GM18907 (cell line): ENCODE results near the gene SBNO2.
"Not testable (repeated sequence)": the region's sequence is repeated elsewhere in the genome, so short reads cannot be mapped to it uniquely, and the experiment has no call there.

Experiments
- ATAC-seq: cut with Tn5 transposase; IDR thresholded peaks from one replicate; pipeline ENCODE4 v1.9.1; 2021; ENCODE audit warnings: mild to moderate bottlenecking, moderate library complexity; ENCODE audit not compliant: unreplicated experiment

The SBNO2 gene

GRCh38 chr19:1138121-1138520, 35.9 kb downstream of the SBNO2 start:
- ATAC-seq, result no peak

DNA sequence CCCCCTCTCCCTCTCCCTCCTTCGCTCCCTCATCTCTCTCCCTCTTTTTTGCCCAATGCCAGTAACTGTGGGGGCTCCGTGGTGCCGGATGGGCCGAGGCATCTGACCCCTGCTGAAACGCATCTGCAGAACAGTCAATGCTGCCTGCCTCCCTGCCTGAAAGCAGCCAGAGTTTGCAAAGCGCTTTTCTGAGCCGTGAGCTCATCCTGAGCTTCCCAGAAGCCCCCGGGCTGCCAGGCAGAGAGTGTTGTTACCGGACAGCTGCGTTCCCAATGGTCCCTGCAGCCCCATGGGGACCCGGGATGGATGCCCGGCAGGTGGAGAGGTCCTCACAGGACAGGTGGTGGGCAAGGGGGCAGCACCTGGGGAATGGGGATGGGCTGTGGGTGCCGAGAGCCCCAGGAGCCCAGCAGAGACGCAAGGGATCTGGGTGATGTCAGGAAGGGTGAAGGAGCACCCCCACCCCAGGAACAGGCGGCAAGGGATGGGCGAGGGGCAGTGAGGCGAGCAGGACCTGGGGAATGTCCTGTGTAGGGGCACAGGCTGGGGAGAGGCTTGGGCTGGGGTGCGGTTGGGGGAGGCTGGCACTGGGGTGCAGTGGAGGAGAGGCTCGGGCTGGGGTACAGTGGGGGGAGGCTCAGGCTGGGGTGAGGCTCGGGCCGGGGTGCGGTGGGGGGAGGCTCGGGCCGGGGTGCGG, 37.3 kb downstream of the SBNO2 start:
- no peak for ATAC-seq

DNA sequence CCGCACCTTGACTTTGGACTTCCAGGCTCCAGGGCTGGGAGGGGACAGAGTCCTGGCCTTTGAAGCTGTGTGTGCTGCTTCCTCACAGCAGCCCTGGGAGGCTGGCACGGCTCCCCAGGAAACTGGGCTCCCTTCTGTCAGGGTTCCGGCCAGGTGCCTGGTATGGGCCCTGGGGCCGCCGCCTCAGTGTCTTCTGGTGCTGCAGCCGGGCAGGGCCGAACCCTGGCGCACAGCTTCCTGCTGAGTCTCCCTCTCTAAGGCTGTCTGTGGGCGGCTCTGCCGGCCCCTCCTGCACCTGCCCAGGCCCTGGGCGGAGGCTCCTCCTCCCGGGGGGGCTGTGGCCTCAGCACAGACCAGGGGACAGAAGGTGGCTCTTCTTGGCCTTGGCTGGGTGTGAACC, 37.9 kb downstream of the SBNO2 start:
- ATAC-seq, result no peak

- ATAC-seq, result no peak
Measured at GRCh38 chr19:1135454-1135853, 38.6 kb downstream of the SBNO2 start.

GRCh38 chr19:1134431-1134830, 39.6 kb downstream of the SBNO2 start:
- ATAC-seq, result no peak

DNA sequence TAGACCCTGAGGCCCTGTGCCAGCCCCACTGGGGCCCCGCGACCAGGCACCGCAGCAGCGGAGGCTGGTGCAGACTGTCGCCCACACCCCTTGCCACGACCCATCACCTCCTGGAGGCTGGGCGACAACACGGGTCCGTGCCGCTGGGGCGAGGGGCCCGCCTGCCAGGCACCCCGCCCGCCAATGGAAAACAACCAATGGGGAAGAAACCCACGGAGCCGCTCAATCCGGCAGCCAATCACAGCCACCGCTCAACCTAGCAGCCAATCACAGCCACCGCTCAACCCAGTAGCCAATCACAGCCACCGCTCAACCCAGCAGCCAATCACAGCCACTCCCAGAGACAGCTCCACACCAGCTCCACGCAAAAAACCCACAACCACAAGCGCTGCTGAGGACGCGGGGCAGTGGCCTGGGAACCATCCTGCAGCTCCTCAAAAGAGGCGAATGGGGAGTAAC, 40.6 kb downstream of the SBNO2 start:
- no peak for ATAC-seq

GRCh38 chr19:1132552-1133383, 41.3 kb downstream of the SBNO2 start:
- peak; percentile 13 for ATAC-seq

GRCh38 chr19:1131718-1132551, 42.1 kb downstream of the SBNO2 start:
- peak; percentile 53 for ATAC-seq

DNA sequence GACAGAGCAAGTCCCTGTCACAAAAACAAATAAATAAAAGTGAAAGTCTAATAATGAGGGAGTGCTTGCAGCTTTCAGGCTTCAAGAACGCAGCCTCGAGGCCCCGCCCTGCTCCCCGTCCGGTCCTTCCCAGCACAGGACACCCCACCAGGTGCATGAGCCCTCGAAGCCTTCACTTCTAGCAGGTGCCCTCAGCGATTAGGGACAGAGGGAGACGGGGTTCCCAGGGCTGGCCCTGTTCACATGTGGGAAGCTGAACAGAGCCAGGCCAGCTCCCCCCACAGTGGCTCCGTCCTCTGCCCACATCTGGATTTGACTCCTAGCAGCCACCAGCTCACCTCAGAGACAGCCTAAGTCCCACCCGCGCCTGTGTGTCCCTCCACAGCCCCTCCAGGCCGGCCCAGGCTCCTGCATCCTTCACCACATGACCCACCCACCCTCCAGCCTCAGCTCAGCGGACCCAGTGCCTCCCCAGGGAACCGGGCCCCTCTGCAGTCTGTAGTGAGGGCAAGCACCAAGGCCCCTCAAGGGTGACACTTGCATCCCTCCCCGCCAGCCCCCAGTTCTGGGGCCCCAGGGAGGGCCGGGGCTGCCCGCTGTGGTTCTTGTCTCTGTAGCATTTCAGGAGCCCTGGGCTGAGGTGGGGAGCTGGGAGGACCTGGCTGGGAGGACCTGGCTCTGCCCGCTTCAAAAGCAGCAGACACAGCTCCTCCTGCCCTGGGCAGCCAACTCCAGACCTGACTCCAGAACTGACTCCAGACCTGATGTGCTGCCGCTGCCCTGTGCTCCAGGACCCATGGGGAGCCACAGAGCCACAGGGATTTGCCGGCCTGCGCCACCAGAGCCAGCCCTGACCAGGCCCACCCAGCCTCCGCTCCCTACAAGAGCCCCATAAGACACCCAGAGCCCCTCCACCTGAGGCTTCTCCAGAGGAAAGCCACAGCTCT, 43.0 kb downstream of the SBNO2 start:
- ATAC-seq, result no peak

DNA sequence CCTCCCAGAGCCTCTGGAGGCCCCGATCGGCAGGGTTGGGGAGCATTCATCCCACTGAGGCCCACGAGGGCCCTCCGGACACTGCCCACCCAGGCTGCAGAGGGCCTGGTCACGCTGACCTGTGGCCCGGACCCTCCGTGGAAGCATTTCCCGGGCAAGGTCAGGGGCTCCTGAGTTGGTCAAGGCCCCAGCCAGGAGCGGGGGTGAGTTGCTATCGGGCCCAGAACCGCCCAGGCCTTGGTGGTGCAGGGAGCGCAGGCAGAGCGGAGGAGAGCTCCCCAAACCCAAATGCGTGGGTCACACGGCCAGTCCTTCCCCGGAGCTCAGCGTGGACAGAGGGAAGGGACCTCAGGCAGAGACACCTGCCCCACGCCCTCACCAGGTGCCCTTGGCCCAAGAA, 44.5 kb downstream of the SBNO2 start:
- ATAC-seq, result no peak

DNA sequence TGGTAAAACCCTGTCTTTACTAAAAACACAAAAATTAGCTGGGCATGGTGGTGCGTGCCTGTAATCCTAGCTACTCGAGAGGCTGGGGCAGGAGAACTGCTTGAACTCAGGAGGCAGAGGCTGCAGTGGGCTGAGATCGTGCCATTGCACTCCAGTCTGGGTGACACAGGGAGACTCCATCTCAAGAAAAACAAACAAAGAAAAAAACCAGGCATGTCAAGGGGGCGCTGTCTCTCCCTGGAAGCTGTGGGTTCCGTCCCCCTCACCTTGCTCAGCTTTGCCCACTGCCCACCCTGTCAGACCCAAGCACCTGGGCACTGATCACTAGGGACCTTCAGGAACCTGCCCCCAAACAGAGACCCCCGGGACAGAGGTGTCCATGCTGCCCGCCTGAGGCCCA, 45.0 kb downstream of the SBNO2 start:
- ATAC-seq, result not testable (repeated sequence)

DNA sequence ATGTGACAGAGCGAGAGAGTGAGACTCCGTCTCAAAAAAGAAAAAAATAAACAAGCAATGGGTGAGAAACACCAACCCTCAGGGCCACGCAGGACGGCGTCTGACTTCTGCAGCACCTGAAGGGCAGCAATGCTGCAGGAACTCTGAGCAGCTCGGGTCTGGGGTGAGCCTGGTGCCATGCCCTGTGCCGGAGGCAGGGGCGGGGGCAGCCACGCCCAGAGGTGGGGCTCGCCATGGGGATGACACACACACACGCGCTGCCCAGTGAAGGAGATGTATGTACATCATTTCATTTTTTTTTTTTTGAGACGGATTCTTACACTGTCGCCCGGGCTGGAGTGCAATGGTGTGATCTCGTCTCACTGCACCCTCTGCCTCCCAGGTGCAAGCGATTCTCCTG, 46.0 kb downstream of the SBNO2 start:
- ATAC-seq, result no peak

- no peak for ATAC-seq
Measured at GRCh38 chr19:1126984-1127760, 46.9 kb downstream of the SBNO2 start.

GRCh38 chr19:1125601-1126467, 48.2 kb downstream of the SBNO2 start:
- no peak for ATAC-seq

DNA sequence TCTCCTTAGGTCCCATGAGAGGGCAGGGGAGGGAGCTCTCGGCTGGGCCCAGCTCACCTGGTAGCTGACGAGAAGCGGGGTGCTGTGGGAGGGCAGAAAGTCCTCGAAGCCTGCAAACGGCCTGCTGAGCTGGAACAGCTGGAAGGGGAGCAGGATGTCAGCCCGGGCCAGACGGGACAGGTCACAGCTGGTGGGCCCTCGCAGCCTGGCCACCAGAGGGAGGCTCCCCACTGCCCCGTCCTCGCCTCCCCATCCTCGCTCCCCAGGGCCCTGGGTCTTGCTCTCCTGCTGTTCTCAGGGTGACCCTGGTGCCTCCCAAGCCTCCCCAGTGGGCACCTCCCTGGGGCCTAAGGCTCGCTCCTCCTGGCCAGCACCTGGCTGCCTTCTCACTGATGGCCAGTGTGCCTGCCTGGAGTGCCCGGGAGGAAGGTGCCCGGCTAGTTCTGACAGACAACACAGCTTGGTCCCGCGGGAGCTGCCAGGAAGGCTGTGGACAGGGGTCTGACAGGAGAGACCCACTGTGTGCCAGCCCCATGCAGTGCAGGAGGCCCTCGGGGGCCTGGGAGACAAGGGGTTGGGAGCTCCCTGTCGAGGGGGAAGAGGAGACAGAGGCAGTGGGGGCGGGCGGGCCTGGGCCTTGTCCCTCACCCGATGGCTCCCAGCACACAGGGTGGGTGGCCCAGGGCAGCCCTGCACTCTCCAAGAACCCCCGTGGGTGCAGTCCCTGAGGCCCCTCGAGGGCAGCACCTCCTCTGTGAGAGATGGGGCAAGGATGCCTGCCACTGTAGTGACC, 50.0 kb downstream of the SBNO2 start:
- no peak for ATAC-seq

- no peak for ATAC-seq
Measured at GRCh38 chr19:1123381-1123780, 50.7 kb downstream of the SBNO2 start.

DNA sequence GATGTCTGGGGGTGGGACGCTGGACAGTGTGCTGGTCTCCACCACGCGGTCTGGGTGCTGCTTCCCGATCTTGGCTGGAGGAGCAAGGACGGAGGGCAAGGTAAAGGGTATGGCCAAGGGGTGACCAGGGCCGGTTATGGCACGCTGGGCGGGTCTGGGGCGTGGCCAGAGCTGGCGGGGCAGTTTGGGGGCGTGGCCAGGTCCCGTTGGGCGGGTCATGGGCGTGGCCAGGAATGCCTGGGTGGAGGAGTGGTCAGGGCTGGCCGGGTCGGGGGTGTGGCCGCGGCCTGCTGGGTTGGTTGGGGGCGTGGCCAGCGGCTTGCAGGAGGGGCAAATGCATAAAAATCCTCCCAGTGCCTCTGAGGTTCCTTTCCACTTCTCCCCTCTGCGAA, 51.1 kb downstream of the SBNO2 start:
- ATAC-seq, result no peak
